ENCODE data around the gene HOMER2.
"Not testable (repeated sequence)": the region's sequence is repeated elsewhere in the genome, so short reads cannot be mapped to it uniquely, and the experiment has no call there.

HOMER2 gene

GRCh38 chr15:82823049-82823448, 129.5 kb downstream of the HOMER2 start:
- H3K9me3 Mint-ChIP-seq: no peaks in the 10 kb centered on the region
- no peak for DNase-seq (ENCODE audit: low spot score in 2 of 2)
- H3K36me3 Mint-ChIP-seq: peaks cover 27% of the 10 kb centered on the region
- H3K27ac Mint-ChIP-seq: no peak overlapping the region
- no peak overlapping the region for H3K4me3 Mint-ChIP-seq
- no peak for ATAC-seq (ENCODE audit: low read depth)
- H3K4me1 Mint-ChIP-seq: no peaks in the 10 kb centered on the region
- no peaks in the 10 kb centered on the region for H3K27me3 Mint-ChIP-seq

- not testable (repeated sequence) for H3K27ac Mint-ChIP-seq; H3K27me3 Mint-ChIP-seq; ATAC-seq (ENCODE audit: low read depth); H3K4me3 Mint-ChIP-seq; H3K4me1 Mint-ChIP-seq; DNase-seq (ENCODE audit: low spot score in 2 of 2); H3K9me3 Mint-ChIP-seq
- H3K36me3 Mint-ChIP-seq: peaks cover 26% of the 10 kb centered on the region
These were observed 130.7 kb downstream of the HOMER2 start for GRCh38 chr15:82821851-82822250.

DNA sequence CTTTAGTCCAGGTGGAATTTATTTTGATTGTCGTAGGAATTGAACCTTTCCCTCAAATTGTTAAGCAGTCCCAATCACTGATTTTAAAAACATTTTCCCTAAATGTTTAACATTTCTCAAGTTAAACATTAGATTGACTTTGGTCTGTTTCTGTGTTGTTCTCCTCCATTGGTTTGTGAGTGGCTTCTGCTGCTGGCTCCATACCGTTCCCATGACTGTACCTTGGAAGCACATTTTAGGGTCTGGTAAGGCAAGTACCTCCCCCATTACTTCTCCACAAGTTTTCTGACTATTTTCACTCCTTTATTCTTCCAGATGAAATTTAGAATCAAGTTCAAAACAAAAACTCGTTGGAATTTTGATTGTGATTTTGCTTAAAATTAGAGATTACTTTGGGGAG, 131.1 kb downstream of the HOMER2 start:
- H3K4me3 Mint-ChIP-seq; H3K9me3 Mint-ChIP-seq; DNase-seq (ENCODE audit: low spot score in 2 of 2); ATAC-seq (ENCODE audit: low read depth); H3K27me3 Mint-ChIP-seq; H3K27ac Mint-ChIP-seq; H3K4me1 Mint-ChIP-seq: not testable (repeated sequence)
- H3K36me3 Mint-ChIP-seq: peaks cover 28% of the 10 kb centered on the region

- Mint-ChIP-seq H3K27ac (no peak overlapping the region), H3K4me1 (peaks cover 4% of the 10 kb centered on the region), H3K4me3 (no peak overlapping the region), H3K27me3 (no peaks in the 10 kb centered on the region), H3K9me3 (no peaks in the 10 kb centered on the region), H3K36me3 (peaks cover 28% of the 10 kb centered on the region)
- ATAC-seq (ENCODE audit: low read depth) (no peak), DNase-seq (ENCODE audit: low spot score in 2 of 2) (no peak)
These were observed 132.4 kb downstream of the HOMER2 start for GRCh38 chr15:82820128-82820527.

- Mint-ChIP-seq H3K36me3 (peaks cover 16% of the 10 kb centered on the region), H3K4me3 (no peak overlapping the region), H3K4me1 (peaks cover 28% of the 10 kb centered on the region)
These were observed 139.5 kb downstream of the HOMER2 start for GRCh38 chr15:82812994-82813393.

GRCh38 chr15:82810890-82811426, 141.6 kb downstream of the HOMER2 start:
- DNase-seq (ENCODE audit: low spot score in 2 of 2) (peak in 1 of 2 donors; percentile 45), ATAC-seq (ENCODE audit: low read depth) (no peak)
- no peaks in the 10 kb centered on the region for H3K27me3 Mint-ChIP-seq
- H3K4me1 Mint-ChIP-seq: peaks cover 31% of the 10 kb centered on the region
- peak overlapping the region; percentile 96 for H3K27ac Mint-ChIP-seq
- H3K9me3 Mint-ChIP-seq: no peaks in the 10 kb centered on the region
- H3K4me3 Mint-ChIP-seq: peak overlapping the region; percentile 88
- H3K36me3 Mint-ChIP-seq: peaks cover 9% of the 10 kb centered on the region

More at GRCh38 chr15:82812994-82813393, 139.5 kb downstream of the HOMER2 start:
- no peak for DNase-seq (ENCODE audit: low spot score in 2 of 2)
- no peak for ATAC-seq (ENCODE audit: low read depth)
- no peaks in the 10 kb centered on the region for H3K27me3 Mint-ChIP-seq
- H3K9me3 Mint-ChIP-seq: no peaks in the 10 kb centered on the region
- H3K27ac Mint-ChIP-seq: peak overlapping the region; percentile 96

DNA sequence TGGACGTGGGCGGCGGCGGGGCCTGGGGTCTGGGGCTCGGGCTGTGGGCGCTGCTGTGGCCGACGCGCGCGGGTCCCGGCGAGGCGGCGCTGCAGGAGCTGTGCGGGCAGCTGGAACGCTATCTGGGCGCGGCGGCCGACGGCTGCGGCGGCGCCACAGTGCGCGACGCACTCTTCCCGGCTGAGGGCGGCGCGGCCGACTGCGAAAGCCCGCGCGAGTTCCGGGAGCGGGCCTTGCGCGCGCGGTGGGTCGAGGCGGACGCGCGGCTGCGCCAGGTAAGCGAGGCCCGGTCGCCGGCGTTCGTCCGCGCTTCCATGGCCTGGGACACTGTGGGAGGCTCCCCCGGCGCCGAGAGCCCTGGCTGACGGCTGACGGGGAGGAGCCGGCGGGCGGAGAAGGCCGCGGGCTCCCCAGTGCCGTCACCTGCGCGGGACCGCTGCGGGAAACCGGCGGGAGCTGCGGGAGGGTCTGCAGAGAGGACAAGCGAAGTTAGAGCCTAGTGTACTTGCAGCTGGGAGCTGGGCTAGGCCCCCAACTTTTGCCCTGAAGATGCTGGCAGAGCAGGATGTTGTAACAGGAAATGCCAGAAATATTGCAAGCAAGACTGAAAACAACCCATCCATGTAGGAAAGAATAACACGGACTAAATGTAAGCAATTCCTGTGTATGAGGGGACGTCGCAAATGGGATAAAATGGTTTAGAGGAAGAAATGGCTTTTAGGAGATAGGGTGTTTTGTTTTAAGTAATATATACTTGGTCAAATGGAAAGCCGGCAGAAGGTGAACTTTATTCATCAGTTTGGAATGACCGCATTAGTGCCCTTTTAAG, 142.2 kb downstream of the HOMER2 start:
- Mint-ChIP-seq H3K4me1 (peaks cover 33% of the 10 kb centered on the region), H3K36me3 (peaks cover 9% of the 10 kb centered on the region), H3K27ac (peak overlapping the region; percentile 96), H3K9me3 (no peaks in the 10 kb centered on the region), H3K4me3 (peak overlapping the region; percentile 88), H3K27me3 (no peaks in the 10 kb centered on the region)
- ATAC-seq (ENCODE audit: low read depth) (peak; percentile 17), DNase-seq (ENCODE audit: low spot score in 2 of 2) (peak; percentile 32)

DNA sequence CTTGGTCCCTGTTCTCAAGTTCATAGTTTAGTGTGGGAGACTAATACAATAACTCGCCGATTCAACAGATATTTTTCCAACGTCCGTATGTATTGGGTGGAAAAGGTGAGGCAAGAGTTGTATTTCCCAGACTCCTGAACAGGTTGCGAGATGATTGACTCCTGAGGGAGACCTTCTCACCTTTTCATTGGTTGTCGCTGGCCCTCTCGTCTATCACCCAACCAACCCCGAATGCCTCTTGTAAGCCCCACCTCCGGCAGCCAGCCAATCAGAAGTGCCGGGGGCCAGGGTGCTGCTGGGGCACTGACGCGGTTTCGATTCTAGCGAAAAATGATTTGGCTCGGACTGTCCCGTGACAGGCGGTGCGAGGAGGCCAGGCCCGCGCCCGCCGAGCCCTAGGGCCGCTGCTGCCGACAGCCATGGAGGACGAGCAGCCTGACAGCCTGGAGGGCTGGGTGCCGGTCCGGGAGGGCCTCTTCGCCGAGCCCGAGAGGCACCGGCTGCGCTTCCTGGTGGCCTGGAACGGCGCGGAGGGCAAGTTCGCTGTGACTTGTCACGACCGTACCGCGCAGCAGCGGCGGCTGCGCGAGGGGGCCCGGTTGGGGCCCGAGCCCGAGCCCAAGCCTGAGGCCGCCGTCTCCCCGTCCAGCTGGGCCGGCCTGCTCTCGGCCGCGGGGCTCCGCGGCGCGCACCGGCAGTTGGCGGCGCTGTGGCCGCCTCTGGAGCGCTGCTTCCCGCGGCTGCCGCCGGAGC, 143.0 kb downstream of the HOMER2 start, which contains the start of gene WHAMM:
WHAMM (plus strand) TSS at position 321 of the 753 bp plus-strand sequence; CDS start at position 420, 99 bp downstream.
- peaks cover 7% of the 10 kb centered on the region for H3K36me3 Mint-ChIP-seq
- peak within 1 kb of the TSS; percentile 96 for H3K27ac Mint-ChIP-seq
- peak within 1 kb of the TSS; percentile 88 for H3K4me3 Mint-ChIP-seq
- peak; percentile 85 for ATAC-seq (ENCODE audit: low read depth)
- DNase-seq (ENCODE audit: low spot score in 2 of 2): peak; percentile 87 to 93
- no peaks in the 10 kb centered on the region for H3K9me3 Mint-ChIP-seq
- H3K27me3 Mint-ChIP-seq: no peaks in the 10 kb centered on the region
- H3K4me1 Mint-ChIP-seq: peaks cover 33% of the 10 kb centered on the region

DNA sequence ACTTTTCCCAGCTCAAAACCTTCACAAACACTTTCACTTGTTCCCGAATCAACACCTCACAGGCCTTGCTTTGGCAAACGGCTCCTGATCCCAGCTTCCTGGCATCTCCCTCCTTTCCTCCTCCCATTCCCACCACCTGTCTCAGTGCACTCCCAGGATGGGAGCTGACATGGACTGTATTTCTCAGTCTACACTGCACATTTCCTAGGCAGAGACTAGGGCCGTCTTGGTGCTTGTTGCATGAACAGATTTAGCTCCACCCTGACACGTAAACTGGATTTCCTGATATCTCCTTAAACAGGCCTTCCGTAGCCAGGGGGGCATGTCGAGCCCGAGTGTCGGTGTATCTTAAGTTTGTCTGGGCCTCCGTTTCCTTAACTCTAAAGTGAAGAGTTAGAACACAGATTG, 143.9 kb downstream of the HOMER2 start:
- Mint-ChIP-seq H3K4me1 (peaks cover 33% of the 10 kb centered on the region), H3K9me3 (no peaks in the 10 kb centered on the region), H3K4me3 (peak overlapping the region; percentile 82), H3K27me3 (no peaks in the 10 kb centered on the region), H3K36me3 (peaks cover 4% of the 10 kb centered on the region), H3K27ac (peak overlapping the region; percentile 96)
- no peak for DNase-seq (ENCODE audit: low spot score in 2 of 2)
- ATAC-seq (ENCODE audit: low read depth): no peak

GRCh38 chr15:82807920-82808633, 144.4 kb downstream of the HOMER2 start:
- Mint-ChIP-seq H3K27ac (peak overlapping the region; percentile 96), H3K36me3 (peaks cover 4% of the 10 kb centered on the region), H3K4me3 (peak overlapping the region; percentile 82), H3K4me1 (peaks cover 33% of the 10 kb centered on the region), H3K27me3 (no peaks in the 10 kb centered on the region), H3K9me3 (no peaks in the 10 kb centered on the region)
- ATAC-seq (ENCODE audit: low read depth) (no peak), DNase-seq (ENCODE audit: low spot score in 2 of 2) (no peak)

GRCh38 chr15:82805994-82806406, 146.5 kb downstream of the HOMER2 start, which contains the start of gene FSD2:
TSS of gene FSD2 (minus strand) at chr15:82806069. CDS start at chr15:82787390, 18,679 bp downstream.
- Mint-ChIP-seq H3K4me1 (peaks cover 25% of the 10 kb centered on the region), H3K27ac (peak within 1 kb of the TSS; percentile 91), H3K9me3 (no peaks in the 10 kb centered on the region), H3K27me3 (no peaks in the 10 kb centered on the region), H3K4me3 (peak within 1 kb of the TSS; percentile 33), H3K36me3 (no peaks in the 10 kb centered on the region)
- peak in 1 of 2 donors; percentile 29 for DNase-seq (ENCODE audit: low spot score in 2 of 2)
- peak; percentile 33 for ATAC-seq (ENCODE audit: low read depth)

DNA sequence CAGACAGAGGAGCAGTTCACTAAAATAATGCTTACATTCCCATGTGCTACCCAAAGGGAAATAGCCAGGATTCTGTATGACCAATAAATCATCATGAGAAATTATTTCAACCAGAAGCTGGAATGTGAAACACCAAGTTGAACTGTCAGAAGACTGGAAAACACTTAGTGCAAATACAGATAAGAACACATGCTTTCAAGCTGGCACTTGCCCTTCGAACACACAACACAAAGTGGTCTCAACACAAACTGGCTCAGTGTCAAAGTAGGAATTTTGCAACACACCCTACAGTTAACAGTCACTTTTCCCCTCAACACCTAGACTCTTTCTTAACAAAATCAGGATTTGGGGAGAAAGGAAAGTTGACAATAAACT, 148.0 kb downstream of the HOMER2 start:
- no peak overlapping the region for H3K27ac Mint-ChIP-seq
- ATAC-seq (ENCODE audit: low read depth) (no peak), DNase-seq (ENCODE audit: low spot score in 2 of 2) (no peak)
- peaks cover 2% of the 10 kb centered on the region for H3K27me3 Mint-ChIP-seq
- no peaks in the 10 kb centered on the region for H3K36me3 Mint-ChIP-seq
- H3K9me3 Mint-ChIP-seq: no peaks in the 10 kb centered on the region
- H3K4me3 Mint-ChIP-seq: no peak overlapping the region
- peaks cover 19% of the 10 kb centered on the region for H3K4me1 Mint-ChIP-seq

GRCh38 chr15:82803793-82804574, 148.5 kb downstream of the HOMER2 start:
- Mint-ChIP-seq H3K9me3 (no peaks in the 10 kb centered on the region), H3K27ac (no peak overlapping the region), H3K36me3 (no peaks in the 10 kb centered on the region), H3K4me3 (no peak overlapping the region), H3K27me3 (peaks cover 6% of the 10 kb centered on the region), H3K4me1 (peaks cover 18% of the 10 kb centered on the region)
- DNase-seq (ENCODE audit: low spot score in 2 of 2) (no peak), ATAC-seq (ENCODE audit: low read depth) (no peak)

Measured in memory B cell (primary cell).